Kidney epithelial cell (primary cell): Measurements from ENCODE around the gene CPSF4. TPM values are rescaled to one million over a fixed set of nuclear protein-coding genes. Genes with fewer than 3 reads are reported as not detected.

ENCODE experiments used
- DNase-seq: peaks from one replicate; pipeline ENCODE4 v3.0.0-alpha.2; 2010; ENCODE audit warnings: low read depth
- H3K27me3 ChIP-seq: 2 replicates; pipeline ENCODE4 v1.6.0; 2011; ENCODE audit warnings: low read length; ENCODE audit not compliant: control insufficient read depth, insufficient read depth
- H3K36me3 ChIP-seq: 2 replicates; pipeline ENCODE4 v1.5.1; 2011; ENCODE audit warnings: low read length; ENCODE audit not compliant: control insufficient read depth, insufficient read depth
- H3K4me3 ChIP-seq: 2 replicates; pipeline ENCODE4 v1.5.1; 2011; ENCODE audit warnings: low read depth, mild to moderate bottlenecking, control low read depth, low read length
- total RNA-seq: library from RNA; depleted of rRNA; stranded (reverse); fragments of >200 nt; gene quantifications from 2 replicates; pipeline ENCODE4 v1.2.3, GENCODE V29; 2015
- TF ChIP-seq, protein P1 (sequence below): IDR thresholded peaks from 2 replicates; pipeline ENCODE4 v1.5.1; 2011; ENCODE audit warnings: mild to moderate bottlenecking, moderate library complexity, low read length, control low read depth, inconsistent platforms; ENCODE audit not compliant: insufficient read depth, poor library complexity, severe bottlenecking

The CPSF4 gene
- total RNA-seq, 1 donor from 2014 or later: 31.7 TPM

DNA sequence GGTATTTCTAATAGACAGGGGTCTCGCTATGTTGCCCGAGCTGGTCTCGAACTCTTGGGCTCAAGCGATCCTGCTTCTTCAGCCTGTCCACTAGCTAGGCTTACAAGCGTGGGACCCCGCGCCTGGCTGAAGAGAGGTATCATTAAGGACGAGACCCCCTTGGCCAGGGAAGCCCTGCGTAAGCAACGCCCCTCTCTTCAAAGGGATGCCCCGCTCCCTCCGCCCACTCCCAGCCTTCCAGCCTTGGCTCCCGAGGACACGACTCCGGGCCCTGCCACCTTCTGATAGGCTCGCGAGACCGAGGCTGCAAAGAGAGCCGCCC lies 65.5 kb downstream of the CPSF4 start:
- Histone ChIP-seq H3K27me3 (no peaks in the 10 kb centered on the region), H3K36me3 (no peaks in the 10 kb centered on the region), H3K4me3 (peak overlapping the region; percentile 96)
- DNase-seq: peak; percentile 83
- TF ChIP-seq, protein P1, sequence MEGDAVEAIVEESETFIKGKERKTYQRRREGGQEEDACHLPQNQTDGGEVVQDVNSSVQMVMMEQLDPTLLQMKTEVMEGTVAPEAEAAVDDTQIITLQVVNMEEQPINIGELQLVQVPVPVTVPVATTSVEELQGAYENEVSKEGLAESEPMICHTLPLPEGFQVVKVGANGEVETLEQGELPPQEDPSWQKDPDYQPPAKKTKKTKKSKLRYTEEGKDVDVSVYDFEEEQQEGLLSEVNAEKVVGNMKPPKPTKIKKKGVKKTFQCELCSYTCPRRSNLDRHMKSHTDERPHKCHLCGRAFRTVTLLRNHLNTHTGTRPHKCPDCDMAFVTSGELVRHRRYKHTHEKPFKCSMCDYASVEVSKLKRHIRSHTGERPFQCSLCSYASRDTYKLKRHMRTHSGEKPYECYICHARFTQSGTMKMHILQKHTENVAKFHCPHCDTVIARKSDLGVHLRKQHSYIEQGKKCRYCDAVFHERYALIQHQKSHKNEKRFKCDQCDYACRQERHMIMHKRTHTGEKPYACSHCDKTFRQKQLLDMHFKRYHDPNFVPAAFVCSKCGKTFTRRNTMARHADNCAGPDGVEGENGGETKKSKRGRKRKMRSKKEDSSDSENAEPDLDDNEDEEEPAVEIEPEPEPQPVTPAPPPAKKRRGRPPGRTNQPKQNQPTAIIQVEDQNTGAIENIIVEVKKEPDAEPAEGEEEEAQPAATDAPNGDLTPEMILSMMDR: no peak

DNA sequence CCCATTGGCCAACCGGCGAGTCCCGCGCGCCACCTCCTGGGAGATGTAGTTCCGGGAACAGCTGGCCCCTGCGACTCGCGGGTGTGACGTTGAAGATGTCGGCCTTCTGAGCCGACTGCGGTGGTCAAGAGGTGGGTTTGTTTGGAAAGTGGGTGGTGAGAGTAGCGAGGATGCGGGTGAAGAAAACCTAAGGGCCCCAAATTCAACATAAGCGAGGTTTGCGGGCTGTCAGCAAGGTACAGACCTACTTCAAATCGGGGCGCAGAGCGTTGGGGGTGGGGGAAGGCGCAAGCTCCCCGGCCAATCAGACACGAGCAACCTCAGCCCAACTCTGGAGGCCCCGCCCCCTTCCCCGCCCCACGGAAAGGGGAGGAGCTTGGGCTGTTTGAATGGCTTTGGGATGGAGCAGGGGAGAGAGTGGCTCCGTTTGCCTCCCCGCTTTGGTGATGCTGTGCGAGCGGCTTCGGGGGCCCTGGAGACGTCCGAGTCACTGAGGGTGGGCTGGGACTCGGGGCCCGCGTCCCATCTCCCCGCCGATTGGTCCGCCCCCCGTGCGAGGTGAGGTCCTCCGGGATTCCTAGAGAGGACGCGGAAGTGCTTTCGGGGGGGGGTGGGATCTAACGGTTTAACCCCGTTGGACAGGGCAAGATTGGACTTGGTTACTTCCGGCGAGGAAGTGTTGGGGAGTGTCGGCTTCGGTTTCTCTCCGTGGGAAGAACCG lies 66.0 kb downstream of the CPSF4 start, which contains the start of gene ZKSCAN5:
Gene ZKSCAN5 (plus strand): TSS at position 60 of the 721 bp plus-strand sequence. CDS start 1,383 bp downstream, outside the sequence.
- Histone ChIP-seq H3K36me3 (no peaks in the 10 kb centered on the region), H3K4me3 (peak within 1 kb of the TSS; percentile 96), H3K27me3 (no peaks in the 10 kb centered on the region)
- DNase-seq: peak; percentile 60
- TF ChIP-seq, protein P1: no peak

DNA sequence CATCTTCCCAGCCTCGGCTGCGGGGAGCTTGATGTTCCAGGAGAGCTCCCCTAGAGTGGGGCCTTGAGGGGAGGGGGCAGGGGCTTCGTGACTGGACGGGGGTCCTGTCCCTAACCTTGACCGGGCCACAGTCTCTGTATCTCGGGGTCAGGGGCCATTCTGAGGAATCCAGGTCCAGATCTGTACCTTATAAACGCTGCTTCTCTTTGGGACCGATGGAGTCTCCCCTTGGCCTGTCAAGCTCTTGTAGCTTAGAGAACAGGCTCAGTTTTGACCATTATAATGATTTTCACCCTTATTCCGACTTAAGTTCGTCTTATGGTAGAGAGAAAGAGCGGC lies 66.5 kb downstream of the CPSF4 start:
- no peak for DNase-seq
- no peaks in the 10 kb centered on the region for H3K27me3 ChIP-seq
- H3K36me3 ChIP-seq: no peaks in the 10 kb centered on the region
- TF ChIP-seq, protein P1: no peak
- H3K4me3 ChIP-seq: peak overlapping the region; percentile 96

Other genes starting within 250 kb of the CPSF4 start
- 0.75 and 2.3 TPM in 2 replicates for gene KPNA7, start 230.8 kb upstream of the CPSF4 start, total RNA-seq
- gene MYH16, start 166.1 kb upstream of the CPSF4 start, total RNA-seq: 0.89 and 5.6 TPM in 2 replicates
- gene ARPC1A, start 113.0 kb upstream of the CPSF4 start, total RNA-seq: 185 and 216 TPM in 2 replicates
- gene ARPC1B, start 64.2 kb upstream of the CPSF4 start, total RNA-seq: 385 and 460 TPM in 2 replicates
- 123 and 133 TPM in 2 replicates for gene PDAP1, start 30.3 kb upstream of the CPSF4 start, total RNA-seq
- gene BUD31, start 30.0 kb upstream of the CPSF4 start, total RNA-seq: 146 and 153 TPM in 2 replicates
- 5.6 and 13.2 TPM in 2 replicates for gene PTCD1, start 145 bp upstream of the CPSF4 start, total RNA-seq
- 1,123 and 1,863 TPM in 2 replicates for gene ATP5MF, start 27.2 kb downstream of the CPSF4 start, total RNA-seq
- gene ZNF789, start 33.9 kb downstream of the CPSF4 start, total RNA-seq: 5.2 and 12.5 TPM in 2 replicates
- gene ZNF394, start 61.3 kb downstream of the CPSF4 start, total RNA-seq: 15.2 and 25.9 TPM in 2 replicates
- gene ZKSCAN5, start 65.7 kb downstream of the CPSF4 start, total RNA-seq: 10.0 and 11.5 TPM in 2 replicates
- 7.6 and 8.2 TPM in 2 replicates for gene FAM200A, start 113.2 kb downstream of the CPSF4 start, total RNA-seq
- gene ZNF655, start 119.7 kb downstream of the CPSF4 start, total RNA-seq: 48.0 and 54.4 TPM in 2 replicates
- gene TMEM225B, start 159.3 kb downstream of the CPSF4 start, total RNA-seq: 0.27 TPM in 1 of 2 replicates, not detected in the other
- gene ZSCAN25, start 178.0 kb downstream of the CPSF4 start, total RNA-seq: 12.9 and 13.1 TPM in 2 replicates
- gene CYP3A5, start 241.1 kb downstream of the CPSF4 start, total RNA-seq: 0.25 TPM in 1 of 2 replicates, not detected in the other